Type B pancreatic cell (in vitro differentiated cells): Measurements from ENCODE around the gene TDRD12. TPM values are rescaled to one million over a fixed set of nuclear protein-coding genes. Genes with fewer than 3 reads are reported as not detected.

Source experiments
- DNase-seq: peaks from one replicate; pipeline ENCODE4 v3.0.0; 2021; ENCODE audit warnings: mixed read lengths; ENCODE audit not compliant: unreplicated experiment; ENCODE audit errors: extremely low spot score
- H3K27ac Mint-ChIP-seq: 2 replicates; pipeline ENCODE4 v1.8.0; 2021; ENCODE audit warnings: mild to moderate bottlenecking, mixed read lengths
- H3K27me3 Mint-ChIP-seq: 2 replicates; pipeline ENCODE4 v1.8.0; 2021; ENCODE audit warnings: mixed read lengths
- H3K36me3 Mint-ChIP-seq: 2 replicates; pipeline ENCODE4 v1.8.0; 2021; ENCODE audit warnings: mixed read lengths
- H3K4me1 Mint-ChIP-seq: one replicate; pipeline ENCODE4 v1.8.0; 2021; ENCODE audit warnings: mixed read lengths; ENCODE audit not compliant: unreplicated experiment
- H3K4me3 Mint-ChIP-seq: 2 replicates; pipeline ENCODE4 v1.8.0; 2021; ENCODE audit warnings: mild to moderate bottlenecking, mixed read lengths
- H3K9me3 Mint-ChIP-seq: 2 replicates; pipeline ENCODE4 v1.8.0; 2021; ENCODE audit warnings: mixed read lengths
- CTCF ChIP-seq: fragments of 200-600 bp; sonication (generic); conservative IDR thresholded peaks from 2 replicates; pipeline ENCODE4 v1.5.0; 2021; ENCODE audit warnings: antibody characterized with exemption, mild to moderate bottlenecking
- long read RNA-seq: library from polyadenylated mRNA; unstranded; transcript quantifications from one replicate; pipeline ENCODE4 v2.0.0, GENCODE V29; 2020
- total RNA-seq: library from RNA; stranded (reverse); gene quantifications from 2 replicates; pipeline ENCODE4 v1.2.1, GENCODE V29; 2021; ENCODE audit warnings: low replicate concordance

Gene TDRD12
- 0.24 TPM in 2 replicates for total RNA-seq
- long read RNA-seq, result 0 reads

- Mint-ChIP-seq H3K4me3 (no peak within 1 kb of the TSS), H3K4me1 (peaks cover 6% of the 10 kb centered on the region), H3K36me3 (peaks cover 7% of the 10 kb centered on the region), H3K27ac (peak within 1 kb of the TSS; percentile 76), H3K27me3 (no peaks in the 10 kb centered on the region), H3K9me3 (peaks cover 4% of the 10 kb centered on the region)
- no peak for DNase-seq
- TF ChIP-seq CTCF, result no peak
Observed at GRCh38 chr19:32719611-32720059, at the start of gene TDRD12. Gene TDRD12, plus strand, starts transcription at chr19:32719767. Its CDS starts 306 bp downstream, at chr19:32720073.

GRCh38 chr19:32671883-32672593 lies 47.5 kb upstream of the TDRD12 start:
- Mint-ChIP-seq H3K9me3 (no peaks in the 10 kb centered on the region), H3K4me3 (peak overlapping the region; percentile 61), H3K27me3 (peaks cover 2% of the 10 kb centered on the region), H3K27ac (peak overlapping the region; percentile 24), H3K4me1 (peaks cover 21% of the 10 kb centered on the region), H3K36me3 (peaks cover 4% of the 10 kb centered on the region)
- no peak for DNase-seq
- TF ChIP-seq CTCF, result no peak

- Mint-ChIP-seq H3K9me3 (no peaks in the 10 kb centered on the region), H3K27ac (no peak overlapping the region), H3K36me3 (peaks cover 4% of the 10 kb centered on the region), H3K4me3 (peak overlapping the region; percentile 83), H3K27me3 (peaks cover 10% of the 10 kb centered on the region), H3K4me1 (peaks cover 29% of the 10 kb centered on the region)
- no peak for TF ChIP-seq CTCF
- no peak for DNase-seq
Observed at GRCh38 chr19:32672841-32673240, 46.7 kb upstream of the TDRD12 start.

GRCh38 chr19:32673573-32673972 lies 46.0 kb upstream of the TDRD12 start:
- TF ChIP-seq CTCF, result no peak

GRCh38 chr19:32674153-32674930 lies 45.2 kb upstream of the TDRD12 start:
- Mint-ChIP-seq H3K27ac (peak overlapping the region; percentile 85), H3K4me1 (peaks cover 23% of the 10 kb centered on the region), H3K27me3 (peaks cover 12% of the 10 kb centered on the region), H3K9me3 (no peaks in the 10 kb centered on the region), H3K36me3 (peaks cover 4% of the 10 kb centered on the region), H3K4me3 (peak overlapping the region; percentile 96)
- no peak for DNase-seq
- no peak for TF ChIP-seq CTCF

More at GRCh38 chr19:32673573-32673972, 46.0 kb upstream of the TDRD12 start:
- Mint-ChIP-seq H3K36me3 (peaks cover 4% of the 10 kb centered on the region), H3K4me3 (peak overlapping the region; percentile 96), H3K27me3 (peaks cover 12% of the 10 kb centered on the region), H3K4me1 (peaks cover 30% of the 10 kb centered on the region), H3K27ac (peak overlapping the region; percentile 85), H3K9me3 (no peaks in the 10 kb centered on the region)
- no peak for DNase-seq
